K562 (cell line): Measurements from ENCODE around the gene PRKG1. TPM values are rescaled to one million over a fixed set of nuclear protein-coding genes. Genes with fewer than 3 reads are reported as not detected.

Experiments
- ATAC-seq: fragments of 200-7000 bp; cut with Tn5 transposase; 3 replicates; pipeline ENCODE4 v1.9.1; 2020; ENCODE audit warnings: moderate library complexity
- BruUV-seq: library from RNA; stranded (reverse); fragments of 400-500 nt; replicated peaks from 2 replicates; lab custom pipeline; 2021; lab: Mats Ljungman, UMichigan
- CTCF ChIA-PET: fragments of 300-600 bp; formaldehyde crosslinking; extraction: SDS; loops from one replicate; lab custom pipeline; 2021; ENCODE audit warnings: low intra/inter-chr PET ratio; lab: Yijun Ruan, JAX
- POLR2A ChIA-PET: fragments of 300-600, 350-650 bp; sonication (Branson Sonifier 250); formaldehyde crosslinking; extraction: SDS; loops from one replicate; lab custom pipeline; 2021; ENCODE audit warnings: antibody characterized with exemption, inconsistent platforms; lab: Yijun Ruan, JAX
- DNase-seq, 4 experiments: peaks; one replicate each; pipeline versions ENCODE4 v3.0.0 to v3.0.0-alpha.2; 2011 to 2018; ENCODE audit warnings: low spot score in 3 of 4, mixed read lengths in 3 of 4; ENCODE audit errors: extremely low read depth in 1 of 4
- FAIRE-seq: peaks from 2 replicates; lab custom pipeline; 2011; peaks lifted over from hg19 to GRCh38; lab: Jason Lieb, UNC
- H2AFZ ChIP-seq: 2 replicates; pipeline ENCODE4 v1.6.0; 2011; ENCODE audit warnings: low read depth, low read length, control low read depth, inconsistent platforms
- H3K27ac ChIP-seq: fragments of 200-600 bp; 3 replicates; pipeline ENCODE4 v1.8.0; 2011; ENCODE audit warnings: low read depth, mild to moderate bottlenecking, control low read depth, inconsistent platforms, low read length, moderate library complexity, mixed read lengths; ENCODE audit errors: extremely low read depth
- H3K27me3 ChIP-seq, 2 experiments: fragments of 300-600 bp in 1 of 2; 2 replicates in 1 of 2; 3 replicates in 1 of 2; pipeline versions ENCODE4 v1.6.0 to v1.8.0; 2011; ENCODE audit warnings: inconsistent platforms in 2 of 2, low read length in 2 of 2, mild to moderate bottlenecking in 1 of 2, mixed read lengths in 1 of 2, moderate library complexity in 1 of 2; ENCODE audit not compliant: control insufficient read depth in 2 of 2, insufficient read depth in 2 of 2
- H3K36me3 ChIP-seq: fragments of 300-600 bp; 3 replicates; pipeline ENCODE4 v1.8.0; 2011; ENCODE audit warnings: mild to moderate bottlenecking, low read length, inconsistent platforms; ENCODE audit not compliant: control insufficient read depth, insufficient read depth
- H3K4me1 ChIP-seq, 2 experiments: fragments of 200-600 bp in 1 of 2; replicated peaks in 1 of 2; 2 replicates in 1 of 2; 3 replicates in 1 of 2; pipeline versions ENCODE4 v1.5.1 to v1.8.0; 2011; ENCODE audit warnings: inconsistent platforms in 2 of 2, low read length in 2 of 2, mild to moderate bottlenecking in 1 of 2, mixed read lengths in 1 of 2, moderate library complexity in 1 of 2; ENCODE audit not compliant: control insufficient read depth in 2 of 2, insufficient read depth in 2 of 2
- H3K4me2 ChIP-seq: 2 replicates; pipeline ENCODE4 v1.6.1; 2011; ENCODE audit warnings: low read length, control low read depth, inconsistent platforms, mixed read lengths; ENCODE audit not compliant: insufficient read depth
- H3K4me3 ChIP-seq: fragments of 200-600 bp; sonication (generic), shearing (Covaris generic); 2 replicates; pipeline ENCODE4 v1.5.1; 2016; ENCODE audit warnings: control low read depth, inconsistent platforms
- H3K79me2 ChIP-seq: fragments of 200-600 bp; 3 replicates; pipeline ENCODE4 v1.8.0; 2011; ENCODE audit warnings: low read length, inconsistent platforms; ENCODE audit not compliant: control insufficient read depth, insufficient read depth
- H3K9ac ChIP-seq, 2 experiments: 2 replicates each; pipeline versions ENCODE4 v1.6.0 to v1.6.1; 2011; ENCODE audit warnings: low read depth in 2 of 2, low read length in 2 of 2, control low read depth in 1 of 2, inconsistent platforms in 1 of 2, mild to moderate bottlenecking in 1 of 2, mixed read lengths in 1 of 2; ENCODE audit not compliant: insufficient read depth in 1 of 2
- H3K9me1 ChIP-seq: one replicate; pipeline ENCODE4 v1.6.0; 2011; ENCODE audit warnings: inconsistent platforms, mild to moderate bottlenecking, low read length, moderate library complexity; ENCODE audit not compliant: control insufficient read depth, insufficient read depth
- H3K9me3 ChIP-seq: replicated peaks from 2 replicates; pipeline ENCODE4 v1.5.1; 2011; ENCODE audit warnings: low read depth, low read length, inconsistent platforms; ENCODE audit not compliant: control insufficient read depth, insufficient read depth
- H4K20me1 ChIP-seq: replicated peaks from 2 replicates; pipeline ENCODE4 v1.6.1; 2011; ENCODE audit warnings: low read length, inconsistent platforms, mixed read lengths; ENCODE audit not compliant: control insufficient read depth, insufficient read depth
- FOSL1 ChIP-seq: fragments of 200-800 bp; sonication (Bioruptor generic); conservative IDR thresholded peaks from 2 replicates; pipeline ENCODE4 v1.6.1; 2016; ENCODE audit warnings: missing genetic modification characterization, missing compliant biosample characterization
- RUNX1 ChIP-seq: sonication (generic); IDR thresholded peaks from 2 replicates; pipeline ENCODE4 v1.6.1; 2016; ENCODE audit warnings: antibody characterized with exemption, low read depth
- THRAP3 ChIP-seq: fragments of 450-650 bp; IDR thresholded peaks from 2 replicates; pipeline ENCODE4 v1.6.1; 2016; ENCODE audit warnings: mild to moderate bottlenecking, inconsistent platforms, borderline replicate concordance
- ZFPM2 ChIP-seq: fragments of 250-450 bp; sonication (Bioruptor Pico); IDR thresholded peaks from 2 replicates; pipeline ENCODE4 v1.5.1; 2022; ENCODE audit warnings: mild to moderate bottlenecking
- ZNF274 ChIP-seq: IDR thresholded peaks from 2 replicates; pipeline ENCODE4 v1.6.1; 2011; ENCODE audit warnings: low read depth, mild to moderate bottlenecking, low read length, moderate library complexity, borderline replicate concordance
- ZNF592 ChIP-seq: fragments of 450-650 bp; IDR thresholded peaks from 2 replicates; pipeline ENCODE4 v1.6.1; 2017; ENCODE audit warnings: antibody characterized with exemption, mild to moderate bottlenecking
- WGBS: fragments of 100-300 bp; shearing (Covaris generic); methylation state at CpG from one replicate; pipeline ENCODE4 v1.1.6; 2016; ENCODE audit warnings: low coverage, mixed read lengths; ENCODE audit not compliant: insufficient coverage; ENCODE audit errors: missing lambda C conversion rate; 5-methylcytosine and 5-hydroxymethylcytosine counted together
- in situ Hi-C: fragments of 300-500 bp; cut with MboI; formaldehyde crosslinking; loops from 4 replicates; pipeline ENCODE4 v1.15.0; 2018; ENCODE audit warnings: inconsistent platforms, mixed read lengths
- intact Hi-C: fragments of 100-400 bp; cut with micrococcal nuclease; formaldehyde crosslinking; loops from 2 replicates; pipeline ENCODE4 v1.14.2; 2022
- polyA plus RNA-seq, 8 experiments: library from polyadenylated mRNA; depleted of rRNA in 4 of 8; stranded (reverse) in 5 of 8; unstranded in 3 of 8; fragments of >200 nt; fragmentation: Nextera tagmentation in 2 of 8; fragmentation: Illumina TruSeq in 1 of 8; extraction: Ambion mirVana in 2 of 8; extraction: Trizol in 1 of 8; gene quantifications; 2 replicates each; pipeline versions ENCODE4 v1.2.1 to v1.2.3, GENCODE V29; 2011 to 2014; ENCODE audit warnings: inconsistent platforms in 1 of 8, missing spikeins in 1 of 8
- total RNA-seq, 7 experiments: library from RNA; depleted of rRNA in 6 of 7; stranded (reverse); fragments of >200 nt in 6 of 7; fragmentation: Illumina TruSeq in 2 of 7; extraction: Trizol in 2 of 7; gene quantifications; 2 replicates each; pipeline versions ENCODE4 v1.2.1 to v1.2.3, GENCODE V29; 2011 to 2021; ENCODE audit warnings: low replicate concordance in 1 of 7

The PRKG1 gene
- total and polyA plus RNA-seq, 9 of the 15 experiments (the other 6 are each of a cell fraction or from before 2014, with no cell fraction given), result 0.22 TPM; not detected in 8

GRCh38 chr10:51206500-51206899 lies 132.2 kb downstream of the PRKG1 start:
- Histone ChIP-seq H3K27ac (no peak overlapping the region), H3K4me1 (no peaks in the 10 kb centered on the region), H3K4me3 (no peak overlapping the region), H4K20me1 (no peaks in the 10 kb centered on the region), H3K79me2 (no peaks in the 10 kb centered on the region), H3K9me1 (no peaks in the 10 kb centered on the region), H3K27me3 (no peaks in the 10 kb centered on the region), H3K9ac (no peak overlapping the region), H3K36me3 (no peaks in the 10 kb centered on the region), H3K9me3 (no peaks in the 10 kb centered on the region), H3K4me2 (no peak overlapping the region), H2AFZ (no peak overlapping the region)
- in situ Hi-C loops (no loop called here), intact Hi-C loops (no loop called here)
- ChIA-PET CTCF (no interaction called here), POLR2A (no interaction called here)
- BruUV-seq, result no TSS peak
- TF ChIP-seq RUNX1 (no peak), THRAP3 (no peak), ZNF592 (no peak), ZNF274 (no peak), FOSL1 (no peak), ZFPM2 (no peak)
- 0% methylated on average over 1 of the region's 1 CpG for WGBS
- no peak for FAIRE-seq
- ATAC-seq, result no peak
- no peak for DNase-seq
